Measurements from ENCODE around the gene TPO.

Gene TPO

DNA sequence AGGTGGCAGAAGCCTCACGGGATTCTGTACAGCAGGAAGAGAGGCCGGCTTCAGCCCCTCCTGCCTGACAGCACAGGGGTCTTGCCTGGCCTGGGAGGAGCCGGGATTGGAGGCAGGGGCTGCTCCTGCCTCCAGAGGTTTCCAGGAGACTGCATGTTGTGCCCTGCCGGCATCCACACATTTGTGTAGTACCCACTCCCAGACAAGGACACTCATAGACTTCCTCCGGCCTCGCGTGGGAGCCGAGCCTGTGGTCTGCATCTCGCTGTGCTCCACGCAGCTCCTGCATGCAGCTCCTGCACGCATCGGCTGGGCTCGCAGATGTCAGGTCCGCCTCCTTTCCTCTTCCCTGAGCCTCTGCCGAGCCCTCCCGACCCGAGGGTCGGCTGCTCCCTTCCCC is 34.7 kb downstream of the TPO start:
- no peak overlapping the region for H3K4me3 ChIP-seq (ENCODE audit: low read depth, low read length)
- no peaks in the 10 kb centered on the region for H3K9me3 ChIP-seq (ENCODE audit: control insufficient read depth, low read length)
- no peaks in the 10 kb centered on the region for H3K27me3 ChIP-seq (ENCODE audit: control insufficient read depth, insufficient read depth, low read length)
- H3K4me2 ChIP-seq (ENCODE audit: low read length): no peak overlapping the region
- H3K4me1 ChIP-seq: no peaks in the 10 kb centered on the region
- H2AFZ ChIP-seq: no peak overlapping the region
- TF ChIP-seq CTCF (IDR thresholded peaks at IDR 0.05): no peak
- no peaks in the 10 kb centered on the region for H3K36me3 ChIP-seq (ENCODE audit: control insufficient read depth, insufficient read depth, low read length)
- H3K27ac ChIP-seq: no peak overlapping the region
- H3K9ac ChIP-seq: no peak overlapping the region
- no peaks in the 10 kb centered on the region for H3K79me2 ChIP-seq

DNA sequence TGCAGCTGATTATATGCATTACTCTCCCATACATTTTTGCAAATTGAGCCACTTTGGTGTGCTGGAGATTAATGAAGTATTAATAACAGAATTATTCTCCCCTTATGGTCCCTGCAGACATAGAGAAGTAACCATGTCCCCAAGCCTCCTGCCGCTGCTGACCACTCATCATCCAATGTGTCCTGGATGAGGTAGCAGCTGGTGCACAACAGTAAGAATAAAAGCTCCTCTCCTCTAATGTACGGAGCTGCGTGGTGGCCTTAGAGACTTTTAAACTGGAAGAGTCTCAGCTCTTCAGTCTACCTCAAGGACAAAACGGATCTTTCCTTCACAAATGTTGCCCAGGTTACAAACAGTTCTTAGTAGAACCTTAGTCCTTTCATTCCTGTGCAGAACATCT is 37.7 kb downstream of the TPO start:
- no peaks in the 10 kb centered on the region for H3K9me3 ChIP-seq (ENCODE audit: control insufficient read depth, low read length)
- H3K4me1 ChIP-seq: no peaks in the 10 kb centered on the region
- H3K9ac ChIP-seq: no peak overlapping the region
- H3K4me2 ChIP-seq (ENCODE audit: low read length): no peak overlapping the region
- H3K79me2 ChIP-seq: no peaks in the 10 kb centered on the region
- H3K27me3 ChIP-seq (ENCODE audit: control insufficient read depth, insufficient read depth, low read length): no peaks in the 10 kb centered on the region
- H3K4me3 ChIP-seq (ENCODE audit: low read depth, low read length): no peak overlapping the region
- no peaks in the 10 kb centered on the region for H3K36me3 ChIP-seq (ENCODE audit: control insufficient read depth, insufficient read depth, low read length)
- no peak overlapping the region for H3K27ac ChIP-seq
- H2AFZ ChIP-seq: no peak overlapping the region
- no peak for TF ChIP-seq CTCF (IDR thresholded peaks at IDR 0.05)

GRCh38 chr2:1451422-1451821 is 38.2 kb downstream of the TPO start:
- no peak overlapping the region for H3K27ac ChIP-seq
- H3K27me3 ChIP-seq (ENCODE audit: control insufficient read depth, insufficient read depth, low read length): no peaks in the 10 kb centered on the region
- H3K79me2 ChIP-seq: no peaks in the 10 kb centered on the region
- no peak overlapping the region for H3K4me2 ChIP-seq (ENCODE audit: low read length)
- no peak overlapping the region for H3K4me3 ChIP-seq (ENCODE audit: low read depth, low read length)
- no peak overlapping the region for H2AFZ ChIP-seq
- TF ChIP-seq CTCF (IDR thresholded peaks at IDR 0.05): no peak
- no peaks in the 10 kb centered on the region for H3K36me3 ChIP-seq (ENCODE audit: control insufficient read depth, insufficient read depth, low read length)
- H3K9ac ChIP-seq: no peak overlapping the region
- no peaks in the 10 kb centered on the region for H3K9me3 ChIP-seq (ENCODE audit: control insufficient read depth, low read length)
- H3K4me1 ChIP-seq: no peaks in the 10 kb centered on the region

- no peak overlapping the region for H2AFZ ChIP-seq
- TF ChIP-seq CTCF (IDR thresholded peaks at IDR 0.05): no peak
- no peaks in the 10 kb centered on the region for H3K79me2 ChIP-seq
- H3K4me3 ChIP-seq (ENCODE audit: low read depth, low read length): no peak overlapping the region
- no peak overlapping the region for H3K9ac ChIP-seq
- no peaks in the 10 kb centered on the region for H3K27me3 ChIP-seq (ENCODE audit: control insufficient read depth, insufficient read depth, low read length)
- no peaks in the 10 kb centered on the region for H3K9me3 ChIP-seq (ENCODE audit: control insufficient read depth, low read length)
- H3K4me1 ChIP-seq: no peaks in the 10 kb centered on the region
- no peaks in the 10 kb centered on the region for H3K36me3 ChIP-seq (ENCODE audit: control insufficient read depth, insufficient read depth, low read length)
- H3K27ac ChIP-seq: no peak overlapping the region
- H3K4me2 ChIP-seq (ENCODE audit: low read length): no peak overlapping the region
These were observed 40.3 kb downstream of the TPO start for GRCh38 chr2:1453561-1453960.

DNA sequence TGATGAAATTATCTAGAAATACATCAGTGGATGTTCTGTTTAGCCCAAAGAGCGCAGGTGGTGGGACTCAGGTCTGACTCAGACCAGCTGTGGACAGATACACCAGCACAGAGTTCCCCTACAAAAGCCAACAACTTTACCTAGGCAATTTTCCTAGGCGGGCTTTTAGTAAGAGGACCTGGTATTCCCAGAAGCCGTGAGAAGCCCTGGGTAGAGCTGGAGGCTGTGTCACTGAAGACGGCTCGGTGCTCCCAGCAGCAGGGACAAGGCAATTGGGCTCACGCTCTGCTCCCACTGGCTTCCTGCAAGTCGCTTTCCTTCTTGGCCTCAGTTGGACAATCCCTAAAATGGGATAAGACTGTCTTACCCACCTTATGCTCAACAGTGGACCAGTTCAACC is 41.1 kb downstream of the TPO start:
- Histone ChIP-seq H3K4me2 (ENCODE audit: low read length) (no peak overlapping the region), H3K4me3 (ENCODE audit: low read depth, low read length) (no peak overlapping the region)

More for the DNA sequence above, 41.1 kb downstream of the TPO start:
- Histone ChIP-seq H3K9ac (no peak overlapping the region), H3K9me3 (ENCODE audit: control insufficient read depth, low read length) (no peaks in the 10 kb centered on the region), H3K27me3 (ENCODE audit: control insufficient read depth, insufficient read depth, low read length) (no peaks in the 10 kb centered on the region), H3K27ac (no peak overlapping the region), H3K36me3 (ENCODE audit: control insufficient read depth, insufficient read depth, low read length) (no peaks in the 10 kb centered on the region), H3K79me2 (no peaks in the 10 kb centered on the region), H2AFZ (no peak overlapping the region), H3K4me1 (no peaks in the 10 kb centered on the region)
- no peak for TF ChIP-seq CTCF (IDR thresholded peaks at IDR 0.05)

All from parathyroid adenoma (tissue), 2 donors.